ENCODE results near the gene OSBPL10. TPM values are rescaled to one million over a fixed set of nuclear protein-coding genes. Genes with fewer than 3 reads are reported as not detected.

OSBPL10 gene
- total RNA-seq, 1 donor from 2014 or later, result 52.7 TPM

DNA sequence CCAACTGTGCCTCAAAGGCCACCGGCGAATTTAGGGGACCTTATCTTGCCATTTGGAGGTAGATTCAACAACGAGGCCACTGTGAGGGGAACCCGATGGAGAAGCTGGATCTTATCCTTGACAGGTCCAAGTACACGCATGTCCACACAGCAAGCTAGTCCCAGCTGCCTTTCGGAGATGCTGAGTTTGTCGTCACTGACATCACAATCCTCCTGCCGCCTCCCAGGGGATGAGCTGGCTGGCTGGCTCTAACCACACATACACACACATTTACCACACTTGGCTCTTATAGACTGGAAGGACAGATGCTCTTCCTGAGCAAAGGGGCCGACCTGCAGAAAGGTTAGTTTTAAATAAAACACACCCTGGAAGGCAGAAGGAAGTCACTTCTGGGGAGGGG, 272.1 kb downstream of the OSBPL10 start:
- no peak for FAIRE-seq
- no peaks in the 10 kb centered on the region for H3K9me3 ChIP-seq (ENCODE audit: insufficient read depth, low read depth, low read length)
- TF ChIP-seq EZH2 (IDR thresholded peaks at IDR 0.05; ENCODE audit: insufficient read depth, low read length), result no peak
- TF ChIP-seq, protein P1, sequence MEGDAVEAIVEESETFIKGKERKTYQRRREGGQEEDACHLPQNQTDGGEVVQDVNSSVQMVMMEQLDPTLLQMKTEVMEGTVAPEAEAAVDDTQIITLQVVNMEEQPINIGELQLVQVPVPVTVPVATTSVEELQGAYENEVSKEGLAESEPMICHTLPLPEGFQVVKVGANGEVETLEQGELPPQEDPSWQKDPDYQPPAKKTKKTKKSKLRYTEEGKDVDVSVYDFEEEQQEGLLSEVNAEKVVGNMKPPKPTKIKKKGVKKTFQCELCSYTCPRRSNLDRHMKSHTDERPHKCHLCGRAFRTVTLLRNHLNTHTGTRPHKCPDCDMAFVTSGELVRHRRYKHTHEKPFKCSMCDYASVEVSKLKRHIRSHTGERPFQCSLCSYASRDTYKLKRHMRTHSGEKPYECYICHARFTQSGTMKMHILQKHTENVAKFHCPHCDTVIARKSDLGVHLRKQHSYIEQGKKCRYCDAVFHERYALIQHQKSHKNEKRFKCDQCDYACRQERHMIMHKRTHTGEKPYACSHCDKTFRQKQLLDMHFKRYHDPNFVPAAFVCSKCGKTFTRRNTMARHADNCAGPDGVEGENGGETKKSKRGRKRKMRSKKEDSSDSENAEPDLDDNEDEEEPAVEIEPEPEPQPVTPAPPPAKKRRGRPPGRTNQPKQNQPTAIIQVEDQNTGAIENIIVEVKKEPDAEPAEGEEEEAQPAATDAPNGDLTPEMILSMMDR (IDR thresholded peaks at IDR 0.05; ENCODE audit: insufficient read depth, low read depth, low read length), result no peak
- peaks cover 19% of the 10 kb centered on the region for H3K9me3 Mint-ChIP-seq (ENCODE audit: unreplicated experiment)
- no peaks in the 10 kb centered on the region for H3K27me3 ChIP-seq (ENCODE audit: insufficient read depth, low read length)
- H3K9ac ChIP-seq (ENCODE audit: low read length), result no peak overlapping the region
- H3K27me3 Mint-ChIP-seq (ENCODE audit: low read depth, unreplicated experiment), result no peaks in the 10 kb centered on the region
- no peak overlapping the region for H2AFZ ChIP-seq (ENCODE audit: low read depth, low read length)
- no peaks in the 10 kb centered on the region for H3K4me1 ChIP-seq (ENCODE audit: insufficient read depth, low read length)
- no peak overlapping the region for H3K4me2 ChIP-seq (ENCODE audit: low read length)
- no peaks in the 10 kb centered on the region for H3K36me3 ChIP-seq (ENCODE audit: insufficient read depth, low read length)
- H4K20me1 ChIP-seq (ENCODE audit: insufficient read depth, low read length), result peaks cover 3% of the 10 kb centered on the region
- H3K4me3 ChIP-seq (ENCODE audit: insufficient read depth, low read depth, low read length), result no peak overlapping the region
- DNase-seq (ENCODE audit: low read depth), result peak; percentile 12
- peaks cover 22% of the 10 kb centered on the region for H3K36me3 Mint-ChIP-seq (ENCODE audit: low read depth, unreplicated experiment)
- no peak overlapping the region for H3K4me3 Mint-ChIP-seq (ENCODE audit: unreplicated experiment)
- H3K4me1 Mint-ChIP-seq (ENCODE audit: low read depth, unreplicated experiment), result peaks cover 15% of the 10 kb centered on the region
- no peak overlapping the region for H3K27ac ChIP-seq (ENCODE audit: low read depth, low read length)
- H3K79me2 ChIP-seq (ENCODE audit: insufficient read depth, low read length), result no peaks in the 10 kb centered on the region
- no peak overlapping the region for H3K27ac Mint-ChIP-seq (ENCODE audit: unreplicated experiment)

GRCh38 chr3:31707286-31707685, 273.8 kb downstream of the OSBPL10 start:
- FAIRE-seq, result no peak
- Histone ChIP-seq H3K27ac (ENCODE audit: low read depth, low read length) (no peak overlapping the region), H3K79me2 (ENCODE audit: insufficient read depth, low read length) (no peaks in the 10 kb centered on the region), H4K20me1 (ENCODE audit: insufficient read depth, low read length) (peaks cover 3% of the 10 kb centered on the region), H3K27me3 (ENCODE audit: insufficient read depth, low read length) (no peaks in the 10 kb centered on the region), H3K4me2 (ENCODE audit: low read length) (no peak overlapping the region), H3K9me3 (ENCODE audit: insufficient read depth, low read depth, low read length) (no peaks in the 10 kb centered on the region), H3K4me1 (ENCODE audit: insufficient read depth, low read length) (no peaks in the 10 kb centered on the region), H2AFZ (ENCODE audit: low read depth, low read length) (no peak overlapping the region), H3K9ac (ENCODE audit: low read length) (no peak overlapping the region), H3K36me3 (ENCODE audit: insufficient read depth, low read length) (no peaks in the 10 kb centered on the region), H3K4me3 (ENCODE audit: insufficient read depth, low read depth, low read length) (no peak overlapping the region)
- Mint-ChIP-seq H3K4me1 (ENCODE audit: low read depth, unreplicated experiment) (peaks cover 16% of the 10 kb centered on the region), H3K9me3 (ENCODE audit: unreplicated experiment) (peaks cover 13% of the 10 kb centered on the region), H3K36me3 (ENCODE audit: low read depth, unreplicated experiment) (peaks cover 21% of the 10 kb centered on the region), H3K27me3 (ENCODE audit: low read depth, unreplicated experiment) (no peaks in the 10 kb centered on the region), H3K27ac (ENCODE audit: unreplicated experiment) (no peak overlapping the region), H3K4me3 (ENCODE audit: unreplicated experiment) (no peak overlapping the region)
- TF ChIP-seq, protein P1 (IDR thresholded peaks at IDR 0.05; ENCODE audit: insufficient read depth, low read depth, low read length), result no peak
- TF ChIP-seq EZH2 (IDR thresholded peaks at IDR 0.05; ENCODE audit: insufficient read depth, low read length), result no peak
- no peak for DNase-seq (ENCODE audit: low read depth)

DNA sequence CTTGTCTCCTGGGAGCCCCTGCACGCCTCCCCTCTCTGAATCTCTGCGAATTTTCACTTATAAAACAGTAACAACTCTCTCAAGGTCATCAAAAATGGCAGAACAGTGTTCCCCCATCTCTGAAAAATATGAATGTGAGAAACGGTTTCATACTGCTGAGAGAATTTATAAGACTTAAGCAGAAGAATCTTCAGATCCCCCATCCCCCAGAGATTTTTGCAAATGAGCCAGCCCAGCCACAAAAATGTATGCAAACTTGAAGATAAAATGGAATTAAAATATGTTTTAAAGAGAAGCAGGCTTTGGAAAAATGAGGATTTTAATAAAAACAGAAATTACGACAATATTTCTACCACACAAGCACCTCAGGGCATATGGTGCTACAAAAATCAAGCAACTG, 275.3 kb downstream of the OSBPL10 start:
- no peak overlapping the region for H3K4me3 ChIP-seq (ENCODE audit: insufficient read depth, low read depth, low read length)
- H3K4me2 ChIP-seq (ENCODE audit: low read length), result no peak overlapping the region
- H3K9me3 ChIP-seq (ENCODE audit: insufficient read depth, low read depth, low read length), result no peaks in the 10 kb centered on the region
- H3K4me1 Mint-ChIP-seq (ENCODE audit: low read depth, unreplicated experiment), result peaks cover 22% of the 10 kb centered on the region
- no peak overlapping the region for H3K27ac ChIP-seq (ENCODE audit: low read depth, low read length)
- TF ChIP-seq, protein P1 (IDR thresholded peaks at IDR 0.05; ENCODE audit: insufficient read depth, low read depth, low read length), result no peak
- TF ChIP-seq EZH2 (IDR thresholded peaks at IDR 0.05; ENCODE audit: insufficient read depth, low read length), result no peak
- no peak overlapping the region for H2AFZ ChIP-seq (ENCODE audit: low read depth, low read length)
- FAIRE-seq (no peak), DNase-seq (ENCODE audit: low read depth) (peak; percentile 20)
- no peaks in the 10 kb centered on the region for H3K79me2 ChIP-seq (ENCODE audit: insufficient read depth, low read length)
- no peaks in the 10 kb centered on the region for H3K27me3 ChIP-seq (ENCODE audit: insufficient read depth, low read length)
- H3K4me3 Mint-ChIP-seq (ENCODE audit: unreplicated experiment), result no peak overlapping the region
- H3K9me3 Mint-ChIP-seq (ENCODE audit: unreplicated experiment), result peaks cover 4% of the 10 kb centered on the region
- no peaks in the 10 kb centered on the region for H3K27me3 Mint-ChIP-seq (ENCODE audit: low read depth, unreplicated experiment)
- H3K27ac Mint-ChIP-seq (ENCODE audit: unreplicated experiment), result no peak overlapping the region
- peaks cover 20% of the 10 kb centered on the region for H3K36me3 Mint-ChIP-seq (ENCODE audit: low read depth, unreplicated experiment)
- no peaks in the 10 kb centered on the region for H3K36me3 ChIP-seq (ENCODE audit: insufficient read depth, low read length)
- H4K20me1 ChIP-seq (ENCODE audit: insufficient read depth, low read length), result peaks cover 3% of the 10 kb centered on the region
- no peak overlapping the region for H3K9ac ChIP-seq (ENCODE audit: low read length)
- no peaks in the 10 kb centered on the region for H3K4me1 ChIP-seq (ENCODE audit: insufficient read depth, low read length)

All from astrocyte (in vitro differentiated cells and primary cell).